GM18498 (cell line): ENCODE measurements around the gene CRTC2.

Experiments used
- ATAC-seq: cut with Tn5 transposase; IDR thresholded peaks from one replicate; pipeline ENCODE4 v1.9.1; 2021; ENCODE audit warnings: mild to moderate bottlenecking, moderate library complexity; ENCODE audit not compliant: unreplicated experiment

The CRTC2 gene

DNA sequence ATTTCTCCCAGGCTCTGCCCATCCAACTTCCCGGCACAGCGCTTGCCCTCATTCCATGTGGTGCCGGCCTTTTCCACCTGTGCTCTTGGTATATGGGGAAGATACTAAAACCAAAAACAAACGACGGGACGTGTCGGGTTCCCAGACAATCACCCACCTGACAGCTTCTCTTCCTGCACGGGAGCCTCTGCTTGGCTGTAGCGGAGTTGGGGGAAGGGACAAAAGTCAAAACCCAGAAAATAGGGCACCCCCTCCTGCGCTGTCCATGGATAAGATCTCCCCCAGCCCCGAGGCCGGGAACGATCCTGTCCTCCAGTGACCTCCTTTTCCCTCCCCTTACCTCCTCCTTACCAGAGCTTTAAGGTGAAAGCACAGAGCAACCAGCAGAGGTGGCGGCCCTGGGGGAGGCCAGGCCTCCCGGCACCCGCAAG, 18.4 kb upstream of the CRTC2 start:
- no peak for ATAC-seq

DNA sequence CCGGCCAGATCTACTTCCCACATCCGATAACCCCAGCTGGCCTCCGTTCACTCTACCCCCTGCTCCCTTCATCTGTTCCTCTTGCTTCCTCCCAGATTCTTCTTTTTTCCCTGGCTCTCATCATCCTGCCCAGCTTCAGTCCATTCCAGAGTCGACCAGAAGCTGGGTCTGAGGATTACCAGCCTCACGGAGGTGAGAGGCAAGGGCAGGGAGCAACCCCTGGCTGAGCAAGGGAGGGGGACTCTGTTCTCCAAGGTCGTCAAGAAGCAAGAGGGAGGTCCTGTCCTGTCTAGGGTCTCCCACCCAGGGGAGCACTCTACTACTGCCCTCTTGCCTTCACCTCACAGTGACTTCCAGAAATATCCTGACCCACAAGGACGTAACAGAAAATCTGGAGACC, 15.1 kb upstream of the CRTC2 start:
- ATAC-seq: no peak

DNA sequence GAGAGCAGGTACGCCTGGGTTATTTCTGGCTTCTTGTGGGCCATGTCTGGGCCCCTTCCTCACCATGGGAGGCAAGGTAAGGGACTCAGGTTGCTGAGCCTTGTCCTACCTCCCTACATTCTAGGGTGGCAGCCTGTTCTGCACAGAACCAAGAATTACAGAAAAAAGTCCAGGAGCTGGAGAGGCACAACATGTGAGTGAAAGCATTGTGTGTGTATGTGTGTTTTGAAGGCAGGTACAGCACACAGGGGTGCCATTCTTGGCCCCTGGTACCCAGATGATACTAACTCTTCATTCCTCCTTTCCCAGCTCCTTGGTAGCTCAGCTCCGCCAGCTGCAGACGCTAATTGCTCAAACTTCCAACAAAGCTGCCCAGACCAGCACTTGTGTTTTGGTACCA, 14.7 kb upstream of the CRTC2 start:
- no peak for ATAC-seq

DNA sequence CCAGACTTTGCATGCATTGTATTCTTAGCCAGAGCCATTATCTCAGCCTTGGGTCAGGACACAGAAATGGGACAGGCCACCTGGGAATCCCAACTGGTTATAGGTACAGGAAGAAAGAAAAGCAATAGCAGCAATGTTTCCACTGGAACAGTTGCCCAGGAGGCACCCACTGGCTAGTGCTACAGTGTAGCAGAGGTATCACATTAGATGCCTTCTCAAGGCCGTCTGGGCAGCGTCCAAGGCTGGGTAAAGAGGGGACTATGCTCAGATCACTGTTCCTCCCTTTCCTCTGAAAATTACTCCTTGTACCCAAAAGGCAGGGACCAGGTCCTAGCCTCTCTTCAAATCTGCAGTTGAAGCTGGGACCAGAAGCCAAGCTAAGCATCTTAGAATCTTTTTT, 11.9 kb upstream of the CRTC2 start:
- ATAC-seq: no peak

DNA sequence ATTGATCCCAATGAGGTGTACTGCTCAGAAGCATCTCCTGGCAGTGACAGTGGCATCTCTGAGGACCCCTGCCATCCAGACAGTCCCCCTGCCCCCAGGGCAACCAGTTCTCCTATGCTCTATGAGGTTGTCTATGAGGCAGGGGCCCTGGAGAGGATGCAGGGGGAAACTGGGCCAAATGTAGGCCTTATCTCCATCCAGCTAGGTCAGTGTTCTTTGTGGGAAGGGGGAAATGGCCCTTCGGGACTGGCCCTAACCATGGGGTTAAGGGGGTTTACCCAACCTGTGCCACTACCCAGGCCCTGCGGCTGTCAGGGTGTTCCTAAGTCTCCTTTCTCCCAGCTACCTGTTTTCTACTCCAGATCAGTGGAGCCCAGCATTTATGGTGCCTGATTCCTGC, 10.6 kb upstream of the CRTC2 start:
- ATAC-seq: no peak

DNA sequence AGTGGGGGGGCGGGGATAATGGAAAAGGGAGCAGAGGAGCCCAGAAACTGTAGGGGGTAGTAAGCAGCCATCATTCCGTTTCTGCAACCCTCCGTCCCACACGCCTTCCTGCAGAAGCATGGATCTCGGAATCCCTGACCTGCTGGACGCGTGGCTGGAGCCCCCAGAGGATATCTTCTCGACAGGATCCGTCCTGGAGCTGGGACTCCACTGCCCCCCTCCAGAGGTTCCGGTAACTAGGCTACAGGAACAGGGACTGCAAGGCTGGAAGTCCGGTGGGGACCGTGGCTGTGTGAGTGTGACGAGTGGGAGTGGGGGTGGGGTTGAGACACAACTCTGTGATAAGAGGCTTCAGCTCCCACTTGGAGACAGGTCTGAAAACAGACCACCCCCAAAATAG, 10.0 kb upstream of the CRTC2 start:
- no peak for ATAC-seq

DNA sequence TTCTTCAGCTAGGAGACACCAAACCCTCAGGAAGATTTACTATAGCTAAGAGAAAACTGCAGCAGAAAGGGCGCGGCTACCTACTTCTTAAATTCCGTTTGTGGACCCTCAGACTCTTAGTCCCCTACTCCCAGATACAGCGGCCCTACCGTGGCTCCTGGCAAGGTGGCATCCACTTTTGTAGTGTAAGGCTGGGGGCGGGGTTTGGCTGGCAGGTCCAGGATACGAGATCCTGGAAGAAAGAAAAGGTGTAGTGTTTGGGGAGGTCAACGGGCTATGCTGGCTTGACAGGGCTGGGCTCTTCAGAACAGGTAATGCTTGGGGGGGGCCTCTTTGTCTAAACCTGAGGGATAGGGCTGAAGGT, 9.6 kb upstream of the CRTC2 start:
- no peak for ATAC-seq

DNA sequence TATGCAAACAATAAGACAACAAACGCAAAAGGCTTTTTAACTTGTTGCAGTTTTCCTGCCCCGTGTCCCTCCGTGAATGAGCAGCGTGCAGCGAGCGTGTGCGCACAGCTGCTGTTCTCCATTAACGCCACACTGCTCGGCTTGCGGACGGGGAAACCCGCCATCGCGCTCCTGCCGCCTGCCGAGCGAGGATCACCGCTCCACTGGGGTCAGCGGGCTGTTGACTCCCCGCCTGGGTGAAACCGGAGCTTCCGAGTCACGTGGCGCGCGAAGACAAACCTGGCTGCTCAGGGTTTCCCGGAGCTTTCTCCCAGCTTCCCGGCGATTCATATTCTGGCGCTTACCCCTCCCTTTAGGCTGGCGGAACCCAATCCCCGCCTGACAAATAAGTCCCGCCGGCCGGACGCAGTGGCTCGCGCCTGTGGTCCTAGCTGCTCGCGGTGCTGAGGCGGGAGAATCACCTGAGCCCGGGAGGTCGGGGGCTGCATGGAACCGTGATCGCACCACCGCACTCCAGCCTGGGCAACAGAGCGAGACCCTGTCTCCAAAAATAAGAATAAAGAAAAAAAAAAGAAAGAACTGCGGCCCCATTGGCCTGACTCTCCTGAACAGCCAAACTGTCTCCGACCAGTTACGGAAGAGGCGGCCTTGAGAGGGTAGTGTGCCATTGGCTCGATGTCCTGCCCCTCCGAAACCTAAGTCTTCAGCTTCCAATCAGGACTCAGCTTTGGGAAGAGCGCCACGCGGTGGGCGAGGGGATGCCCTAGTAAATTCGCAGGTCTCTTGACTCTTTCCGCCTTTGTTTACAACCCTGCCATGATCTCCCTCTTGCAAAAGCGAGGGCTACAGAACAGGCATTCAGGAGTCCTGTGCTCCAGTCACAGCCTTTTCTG, 8.9 kb upstream of the CRTC2 start, which contains the start of gene CREB3L4:
CREB3L4 (plus strand) TSS at position 796 of the 893 bp plus-strand sequence. CDS start 624 bp downstream, outside the sequence.
- ATAC-seq: peak; percentile 77

DNA sequence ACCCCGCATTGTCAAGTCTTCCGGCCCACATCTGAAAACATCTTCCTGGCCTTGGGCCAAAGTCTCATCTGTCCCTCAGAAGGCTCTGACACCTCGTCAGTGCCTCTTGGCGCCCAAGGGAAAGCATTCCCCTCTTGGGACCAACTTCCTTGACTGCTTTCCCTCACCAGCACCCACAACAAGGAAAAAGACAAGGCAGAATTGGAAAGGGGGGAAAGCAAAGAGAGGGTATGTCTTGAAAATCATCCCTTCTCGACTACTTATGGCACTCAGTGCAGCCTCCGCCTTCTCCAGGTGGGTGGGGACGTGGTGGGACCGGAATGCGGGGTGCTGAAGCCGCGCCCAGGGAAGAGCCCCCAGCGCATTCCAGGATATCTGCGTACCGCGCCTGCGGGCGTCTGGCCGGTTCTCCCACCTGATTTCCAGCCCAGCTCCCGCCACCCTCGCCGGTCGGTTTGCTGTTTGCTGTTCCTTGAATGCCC, 5.5 kb upstream of the CRTC2 start:
- ATAC-seq: no peak

DNA sequence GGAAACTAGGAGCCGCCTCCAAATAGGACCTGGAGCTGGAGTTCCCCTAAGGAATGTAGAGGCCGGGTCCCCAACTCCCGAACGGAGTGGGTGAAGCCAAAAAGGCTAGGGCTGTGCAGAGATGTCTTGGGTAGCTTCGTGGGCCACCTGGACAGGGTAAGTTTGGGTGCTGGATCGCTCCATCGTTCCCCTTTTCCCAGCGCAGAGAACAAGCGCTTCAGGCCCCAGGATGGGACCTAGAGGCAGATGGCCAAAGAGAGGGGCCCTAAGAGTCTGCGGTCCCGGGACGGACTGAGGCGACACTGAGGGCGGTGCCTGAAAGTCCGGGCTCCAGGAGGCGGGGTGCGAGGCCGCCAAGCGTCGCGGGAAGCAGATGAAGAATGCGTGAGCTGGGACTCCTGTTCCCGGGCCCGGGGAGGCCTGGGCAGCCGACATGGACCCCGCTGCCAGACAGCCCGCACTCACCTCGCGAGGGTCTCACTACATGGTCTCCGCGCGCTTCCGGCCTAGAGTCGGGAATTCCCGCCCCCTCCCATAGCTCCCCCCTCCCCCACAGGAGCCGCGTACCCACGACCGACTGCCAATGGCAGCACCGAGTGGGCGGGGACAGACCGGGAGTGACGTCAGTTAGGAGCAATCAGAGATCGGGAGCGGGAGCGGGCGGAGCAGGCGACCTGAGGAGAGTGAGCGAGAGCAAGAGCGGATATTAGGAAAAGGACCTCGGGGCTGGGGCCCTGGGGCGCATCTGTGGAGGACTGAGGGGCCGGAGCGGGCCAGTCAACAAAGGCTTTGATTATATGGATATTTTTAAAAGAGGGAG, 4.8 kb upstream of the CRTC2 start, which contains the start of gene SLC39A1:
SLC39A1 (minus strand) TSS at position 508 of the 820 bp plus-strand sequence. CDS start 822 bp downstream, outside the sequence.
- ATAC-seq: peak; percentile 52

DNA sequence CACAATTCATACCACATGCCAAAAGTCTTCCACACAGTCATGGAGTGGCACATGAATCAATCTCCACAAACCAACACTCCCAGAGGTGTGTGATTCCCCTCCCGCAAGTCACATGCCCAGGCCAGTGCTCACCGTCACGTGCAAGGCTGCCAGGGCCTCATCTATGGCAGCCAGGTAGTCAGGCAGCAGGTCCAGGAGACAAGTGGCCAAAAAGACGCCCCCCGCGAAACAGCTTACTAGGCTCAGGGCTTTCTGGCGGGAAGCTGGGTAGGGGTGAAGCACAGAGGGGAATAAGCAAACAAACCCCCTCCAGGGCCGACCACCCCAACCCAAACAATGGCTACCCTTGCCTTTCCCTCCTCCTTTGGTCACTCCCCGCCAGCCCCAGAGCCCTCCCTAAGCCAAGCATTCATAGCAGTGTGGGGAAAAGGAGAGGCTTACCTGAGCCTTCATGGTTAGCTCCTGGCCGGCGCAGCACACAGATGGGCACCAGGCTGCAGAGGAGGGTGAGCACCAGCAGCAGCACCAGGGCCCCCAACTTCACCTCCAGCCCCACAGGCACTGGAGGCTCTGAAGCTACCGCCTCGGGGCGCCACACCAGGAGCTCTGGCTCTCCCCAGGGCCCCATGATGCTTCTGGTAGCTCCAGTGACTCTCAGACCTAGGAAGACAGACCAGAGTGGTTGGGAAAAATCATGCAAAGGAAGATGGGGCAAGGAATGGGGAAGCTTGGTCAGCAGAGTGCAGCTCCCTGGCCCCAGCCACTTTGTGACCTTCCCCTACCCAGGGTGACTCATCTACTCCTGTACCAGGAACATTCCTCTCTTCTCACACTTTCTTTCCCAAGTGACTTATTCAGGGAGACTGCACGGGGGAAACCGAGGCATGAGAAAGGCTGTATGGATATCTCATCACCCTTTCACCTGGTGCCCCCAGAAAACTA, 3.9 kb upstream of the CRTC2 start:
- no peak for ATAC-seq

DNA sequence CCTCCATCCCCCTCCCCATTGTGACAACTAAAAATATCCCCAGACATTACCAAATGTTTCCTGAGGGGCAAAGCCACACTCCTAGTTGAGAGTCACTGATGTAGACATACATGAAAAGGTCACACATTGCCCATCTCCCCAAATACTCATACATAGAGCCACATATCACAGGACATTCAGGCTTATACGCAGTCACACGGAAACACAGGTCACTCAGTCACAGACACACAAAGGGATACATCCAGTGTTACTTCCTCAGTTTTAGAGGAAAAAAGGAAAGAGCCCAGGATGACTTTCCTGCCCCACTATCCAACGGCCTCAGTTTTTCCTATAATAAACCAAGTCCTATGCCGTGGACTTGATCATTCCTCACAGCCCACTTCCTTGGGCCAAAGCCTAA, 3.0 kb upstream of the CRTC2 start:
- ATAC-seq: no peak

DNA sequence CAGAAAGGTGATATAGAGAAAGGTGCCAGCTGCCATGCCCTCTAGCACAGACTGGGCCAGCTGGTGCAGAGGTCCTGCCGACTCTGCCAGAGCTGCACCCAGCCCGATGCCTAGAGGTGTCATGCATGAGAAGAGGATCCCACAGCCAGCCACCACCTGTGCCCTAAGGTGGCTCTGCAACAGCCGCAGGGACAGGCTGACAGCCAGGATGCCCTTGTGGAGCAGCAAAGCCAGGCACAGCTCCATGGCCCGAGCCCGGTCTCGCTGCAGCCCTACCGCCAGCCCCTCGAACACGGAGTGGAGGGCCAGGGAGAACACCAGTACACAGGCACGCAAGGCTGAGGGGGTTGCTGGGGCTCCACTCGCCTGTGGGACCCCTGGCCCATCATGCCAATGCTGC, 1.8 kb upstream of the CRTC2 start:
- no peak for ATAC-seq

DNA sequence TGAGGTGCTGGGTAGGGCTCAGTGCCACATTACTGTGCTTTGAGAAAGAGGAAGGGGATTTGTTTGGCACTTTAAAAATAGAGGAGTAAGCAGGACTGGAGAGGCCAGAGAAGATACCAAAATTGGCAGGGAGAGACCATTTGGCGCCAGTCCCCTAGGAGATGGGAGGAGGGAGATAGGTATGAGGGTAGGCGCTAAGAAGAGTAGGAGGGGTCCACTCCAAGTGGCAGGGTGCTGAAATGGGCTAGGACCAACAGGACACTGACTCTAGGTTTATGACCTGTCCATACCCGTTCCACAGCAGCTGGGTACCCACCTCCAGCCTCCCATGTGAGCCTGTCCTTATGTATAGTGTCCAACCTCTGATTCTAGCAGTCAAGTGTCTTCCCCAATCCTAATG, 1.0 kb upstream of the CRTC2 start:
- ATAC-seq: no peak

DNA sequence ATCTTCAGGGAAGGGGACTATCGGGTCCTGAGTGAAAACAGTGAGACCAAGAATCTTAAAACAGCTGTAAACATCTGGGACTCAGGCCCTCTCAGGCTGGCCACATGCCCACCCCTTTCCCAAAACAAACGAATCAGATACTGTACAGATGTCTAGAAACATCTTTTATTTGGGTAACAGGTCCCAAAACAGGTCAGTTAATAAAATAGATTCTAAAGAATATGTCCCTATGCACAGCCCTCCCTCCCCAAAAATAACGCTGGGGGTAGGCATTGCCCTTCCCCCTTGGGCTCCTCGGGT, 499 bp upstream of the CRTC2 start:
- ATAC-seq: no peak

DNA sequence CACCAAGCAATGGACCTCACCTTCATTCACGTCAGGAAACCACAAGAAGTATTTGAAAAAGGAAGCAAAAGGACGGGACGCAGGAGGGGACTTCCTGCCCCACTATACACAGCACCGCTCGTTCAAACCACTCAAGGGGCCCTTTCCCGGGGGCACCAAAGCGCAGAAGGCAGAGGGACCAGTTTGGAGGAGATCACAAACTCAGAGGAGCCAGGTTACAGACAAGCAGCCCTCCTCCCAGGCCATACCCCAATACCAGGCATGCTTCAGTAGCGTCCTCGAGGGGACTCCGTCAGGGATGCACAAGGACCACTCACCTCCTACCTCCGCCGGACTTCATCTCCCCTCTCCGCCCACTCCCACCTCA, 685 bp downstream of the CRTC2 start:
- ATAC-seq: peak; percentile 20

DNA sequence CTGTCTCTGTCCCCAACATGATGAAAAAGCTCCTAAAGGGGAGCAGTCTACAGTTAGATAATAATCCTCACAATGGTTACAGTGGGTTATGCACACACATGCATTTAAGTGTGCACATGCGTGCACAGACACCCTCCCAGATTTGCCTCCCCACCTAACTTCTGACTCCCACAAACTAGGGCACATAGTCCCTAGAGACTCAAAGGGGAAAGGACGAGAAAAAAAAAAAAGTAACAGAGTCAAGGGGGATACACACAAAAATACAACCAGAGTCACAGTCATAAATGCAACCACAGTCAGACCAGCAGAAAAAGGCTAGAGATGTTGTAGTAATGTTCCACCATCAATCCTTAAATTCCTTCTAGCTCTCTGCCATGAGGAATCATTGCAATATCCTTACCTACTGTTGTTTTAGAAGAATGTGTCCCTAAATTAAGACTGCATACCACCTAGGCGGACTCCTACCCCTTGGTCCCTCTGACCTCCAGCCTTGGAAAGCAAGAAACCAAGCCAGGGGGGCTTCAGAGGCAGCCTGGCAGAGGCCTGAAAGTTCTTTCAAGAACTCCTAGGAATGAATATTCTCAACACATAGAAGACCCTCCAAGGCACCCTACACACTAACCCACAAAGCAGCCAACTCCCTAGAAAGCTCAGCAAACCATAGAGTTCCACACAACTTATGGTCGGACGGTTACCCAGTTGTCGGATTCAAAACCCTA, 1.3 kb downstream of the CRTC2 start:
- ATAC-seq: no peak

DNA sequence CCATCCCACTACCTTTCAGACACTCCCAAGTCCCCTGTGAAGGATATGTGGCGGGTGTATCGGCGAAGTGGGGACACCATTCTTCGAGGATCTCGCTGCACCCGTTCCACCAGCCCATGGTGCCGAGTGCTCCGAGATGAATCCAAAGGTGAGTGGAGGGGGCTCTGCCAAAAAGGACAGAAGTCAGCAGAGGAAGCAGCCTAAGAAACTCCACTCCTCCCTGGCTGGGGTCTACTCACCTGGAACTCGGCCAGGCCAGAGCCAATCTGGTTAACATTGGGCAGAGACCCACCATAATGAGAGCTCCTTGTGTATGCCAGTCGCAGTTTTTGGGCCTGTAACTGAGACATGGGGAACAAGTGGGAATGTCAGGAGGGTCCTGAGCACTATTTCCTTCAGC, 3.6 kb downstream of the CRTC2 start:
- no peak for ATAC-seq

DNA sequence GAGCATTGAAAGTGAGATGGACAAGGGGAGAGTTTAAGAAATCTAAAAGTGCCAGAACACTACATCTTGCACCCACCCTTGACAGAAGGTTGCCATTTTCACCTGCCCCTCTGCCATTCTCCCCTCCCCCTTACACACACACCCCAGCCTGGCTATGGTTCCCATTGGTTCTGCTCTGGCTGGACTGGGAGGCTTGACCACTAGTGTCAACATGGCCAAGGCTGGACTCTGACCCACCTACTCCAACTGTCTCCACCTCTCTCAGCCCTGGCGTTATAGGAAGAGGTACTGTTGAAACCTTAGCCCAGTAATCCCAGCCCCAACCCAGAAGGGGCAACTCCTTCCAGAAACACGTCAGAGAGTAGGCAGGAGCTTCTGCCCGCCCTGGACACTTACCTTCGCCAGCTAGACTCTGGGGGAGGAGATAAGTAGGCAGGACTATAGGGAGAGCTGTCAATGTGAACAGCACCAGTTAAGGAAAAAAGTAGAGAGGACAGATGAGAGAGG, 4.5 kb downstream of the CRTC2 start:
- ATAC-seq: no peak

DNA sequence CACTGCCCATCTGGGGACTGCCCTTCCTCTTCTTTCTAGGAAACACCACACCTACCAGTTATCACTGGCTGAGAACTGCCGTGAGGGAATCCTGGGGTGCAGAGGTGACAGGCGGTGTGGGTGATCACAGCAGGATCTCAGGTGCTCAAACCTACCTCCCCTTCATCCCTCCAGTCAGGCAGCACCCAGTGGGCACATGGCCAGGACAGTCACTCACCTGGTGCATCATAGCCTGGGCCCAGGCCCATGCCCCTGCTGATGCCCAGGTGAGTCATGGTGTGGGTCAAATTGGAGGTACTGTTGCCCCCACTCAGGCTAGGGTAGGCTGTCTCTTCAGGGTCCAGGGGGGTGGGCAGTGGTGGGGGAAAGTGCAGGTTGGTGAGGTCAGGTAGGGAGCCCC, 6.6 kb downstream of the CRTC2 start:
- ATAC-seq: no peak
